CD14-positive monocyte (primary cell): ENCODE results near the gene CABCOCO1. TPM values are rescaled to one million over a fixed set of nuclear protein-coding genes. Genes with fewer than 3 reads are reported as not detected.

Experiments
- DNase-seq, 3 donors: peaks; one replicate each; pipeline ENCODE4 v3.0.0-alpha.2; 2011 to 2022
- H2AFZ ChIP-seq: 2 replicates; pipeline ENCODE4 v1.6.0; 2012; ENCODE audit warnings: mild to moderate bottlenecking, low read depth, low read length, inconsistent platforms; ENCODE audit not compliant: insufficient read depth, poor library complexity, severe bottlenecking
- H3K27ac ChIP-seq, 2 donors: 1 replicate in 1 of 2; 2 replicates in 1 of 2; pipeline ENCODE4 v1.5.1; 2012 to 2013; ENCODE audit warnings: low read length in 2 of 2, control low read depth in 1 of 2, inconsistent platforms in 1 of 2, low read depth in 1 of 2, mild to moderate bottlenecking in 1 of 2
- H3K27me3 ChIP-seq, 2 donors: one replicate each; pipeline versions ENCODE4 v1.6.0 to v1.6.1; 2011 to 2013; ENCODE audit warnings: low read length in 2 of 2; ENCODE audit not compliant: control insufficient read depth in 2 of 2, insufficient read depth in 2 of 2
- H3K36me3 ChIP-seq, 2 donors: replicated peaks in 1 of 2; 1 replicate in 1 of 2; 2 replicates in 1 of 2; pipeline versions ENCODE4 v1.5.1 to v1.6.1; 2012 to 2013; ENCODE audit warnings: low read length in 2 of 2, control low read depth in 1 of 2, inconsistent platforms in 1 of 2, mild to moderate bottlenecking in 1 of 2; ENCODE audit not compliant: insufficient read depth in 2 of 2, control insufficient read depth in 1 of 2
- H3K4me1 ChIP-seq, 2 donors: 1 replicate in 1 of 2; 2 replicates in 1 of 2; pipeline versions ENCODE4 v1.5.1 to v1.6.1; 2012 to 2013; ENCODE audit warnings: low read length in 2 of 2, control low read depth in 1 of 2, inconsistent platforms in 1 of 2, mild to moderate bottlenecking in 1 of 2, moderate library complexity in 1 of 2; ENCODE audit not compliant: insufficient read depth in 2 of 2, control insufficient read depth in 1 of 2
- H3K4me2 ChIP-seq: replicated peaks from 2 replicates; pipeline ENCODE3; 2012; ENCODE audit warnings: low read length, moderate library complexity, mild to moderate bottlenecking; ENCODE audit not compliant: poor library complexity, severe bottlenecking; ENCODE audit errors: extremely low read depth
- H3K4me3 ChIP-seq, 3 experiments: fragments of 200-600 bp in 1 of 3; sonication (generic) in 1 of 3; replicated peaks in 1 of 3; 1 replicate in 2 of 3; 2 replicates in 1 of 3; pipeline ENCODE4 v1.5.1; 2011 to 2013; ENCODE audit warnings: low read length in 3 of 3, mild to moderate bottlenecking in 3 of 3, control low read depth in 2 of 3, low read depth in 2 of 3, inconsistent platforms in 1 of 3, moderate library complexity in 1 of 3
- H3K79me2 ChIP-seq: 2 replicates; pipeline ENCODE4 v1.6.0; 2012; ENCODE audit warnings: mild to moderate bottlenecking, control low read depth, inconsistent platforms, low read length, moderate library complexity; ENCODE audit not compliant: insufficient read depth
- H3K9ac ChIP-seq: 2 replicates; pipeline ENCODE4 v1.6.0; 2017; ENCODE audit warnings: low read length, mild to moderate bottlenecking; ENCODE audit not compliant: insufficient read depth, poor library complexity, severe bottlenecking
- H3K9me3 ChIP-seq, 2 donors: replicated peaks in 1 of 2; 1 replicate in 1 of 2; 2 replicates in 1 of 2; pipeline versions ENCODE4 v1.5.1 to v1.6.1; 2012 to 2013; ENCODE audit warnings: low read length in 2 of 2, control low read depth in 1 of 2; ENCODE audit not compliant: control insufficient read depth in 1 of 2, insufficient read depth in 1 of 2
- H4K20me1 ChIP-seq: 2 replicates; pipeline ENCODE4 v1.6.0; 2012; ENCODE audit warnings: mild to moderate bottlenecking, low read length, control low read depth, moderate library complexity; ENCODE audit not compliant: insufficient read depth
- H3K27ac Mint-ChIP-seq, 7 donors: one replicate each; pipeline ENCODE4 v1.8.0; 2020; ENCODE audit warnings: mild to moderate bottlenecking in 7 of 7, mixed read lengths in 7 of 7, moderate library complexity in 6 of 7, inconsistent platforms in 2 of 7
- H3K27me3 Mint-ChIP-seq, 3 donors: one replicate each; pipeline ENCODE4 v1.8.0; 2021 to 2022; ENCODE audit warnings: low read depth in 3 of 3, mild to moderate bottlenecking in 3 of 3, mixed read lengths in 3 of 3, moderate library complexity in 3 of 3, inconsistent platforms in 1 of 3
- H3K36me3 Mint-ChIP-seq, 2 donors: one replicate each; pipeline ENCODE4 v1.8.0; 2020; ENCODE audit warnings: mixed read lengths in 2 of 2, inconsistent platforms in 1 of 2, mild to moderate bottlenecking in 1 of 2
- H3K4me1 Mint-ChIP-seq: one replicate; pipeline ENCODE4 v1.8.0; 2020; ENCODE audit warnings: mild to moderate bottlenecking, mixed read lengths
- H3K4me3 Mint-ChIP-seq, 2 donors: one replicate each; pipeline ENCODE4 v1.8.0; 2020; ENCODE audit warnings: mild to moderate bottlenecking in 2 of 2, mixed read lengths in 2 of 2, moderate library complexity in 1 of 2
- H3K9me3 Mint-ChIP-seq, 7 donors: one replicate each; pipeline ENCODE4 v1.8.0; 2020 to 2022; ENCODE audit warnings: mixed read lengths in 7 of 7, mild to moderate bottlenecking in 6 of 7, moderate library complexity in 6 of 7, inconsistent platforms in 2 of 7
- CTCF ChIP-seq: fragments of 200-600 bp; IDR thresholded peaks from one replicate; pipeline ENCODE4 v1.8.0; 2022; ENCODE audit warnings: antibody characterized with exemption, mild to moderate bottlenecking
- WGBS: methylation state at CpG from one replicate; pipeline ENCODE4 v1.1.5; 2013; ENCODE audit warnings: missing lambda C conversion rate; ENCODE audit not compliant: insufficient coverage; 5-methylcytosine and 5-hydroxymethylcytosine counted together
- intact Hi-C, 2 donors: fragments of 100-400 bp; cut with micrococcal nuclease; formaldehyde crosslinking; loops; one replicate each; pipeline versions ENCODE4 v1.15.0 to v1.15.1; 2023
- polyA plus RNA-seq, 3 donors: library from polyadenylated mRNA; depleted of rRNA in 1 of 3; unstranded in 2 of 3; stranded (reverse) in 1 of 3; fragments of 300-500 nt in 2 of 3; fragments of >200 nt in 1 of 3; fragmentation: Illumina TruSeq in 2 of 3; gene quantifications; 1 replicate in 2 of 3; 2 replicates in 1 of 3; pipeline ENCODE4 v1.2.3, GENCODE V29; 2012 to 2021

CABCOCO1 gene
- polyA plus RNA-seq, 3 donors = not detected

- Histone ChIP-seq H3K79me2 (no peaks in the 10 kb centered on the region), H3K36me3 (no peaks in the 10 kb centered on the region), H3K9me3 (no peaks in the 10 kb centered on the region), H3K27ac (no peak overlapping the region), H3K27me3 (no peaks in the 10 kb centered on the region), H3K9ac (no peak overlapping the region), H3K4me3 (no peak overlapping the region), H3K4me2 (no peak overlapping the region), H3K4me1 (no peaks in the 10 kb centered on the region), H2AFZ (no peak overlapping the region), H4K20me1 (no peaks in the 10 kb centered on the region)
- DNase-seq = no peak
- TF ChIP-seq CTCF = no peak
- Mint-ChIP-seq H3K27me3 (peaks cover 0 to 1% (median 0%) of the 10 kb centered on the region in 3 donors), H3K4me1 (no peaks in the 10 kb centered on the region), H3K27ac (no peak overlapping the region), H3K9me3 (peaks cover 0 to 2% (median 0%) of the 10 kb centered on the region in 7 donors), H3K36me3 (no peaks in the 10 kb centered on the region), H3K4me3 (no peak overlapping the region)
- intact Hi-C loops = no loop called here
- 100% methylated on average over 1 of the region's 1 CpG for WGBS
These were observed 68.9 kb downstream of the CABCOCO1 start for GRCh38 chr10:61731638-61732037.

- Mint-ChIP-seq H3K4me3 (no peak overlapping the region), H3K4me1 (no peaks in the 10 kb centered on the region), H3K36me3 (no peaks in the 10 kb centered on the region), H3K27ac (no peak overlapping the region), H3K9me3 (peaks cover 0 to 2% (median 0%) of the 10 kb centered on the region in 7 donors), H3K27me3 (peaks cover 0 to 1% (median 0%) of the 10 kb centered on the region in 3 donors)
- H3K4me2 ChIP-seq = no peak overlapping the region
- no peaks in the 10 kb centered on the region for H4K20me1 ChIP-seq
- no peak overlapping the region for H3K27ac ChIP-seq
- H2AFZ ChIP-seq = no peak overlapping the region
- TF ChIP-seq CTCF = no peak
- no peaks in the 10 kb centered on the region for H3K79me2 ChIP-seq
- no peaks in the 10 kb centered on the region for H3K9me3 ChIP-seq
- no peaks in the 10 kb centered on the region for H3K36me3 ChIP-seq
- WGBS = no CpG with 5 or more reads among the region's 4 CpGs
- no peak overlapping the region for H3K9ac ChIP-seq
- no peaks in the 10 kb centered on the region for H3K27me3 ChIP-seq
- H3K4me3 ChIP-seq = no peak overlapping the region
- no peaks in the 10 kb centered on the region for H3K4me1 ChIP-seq
- intact Hi-C loops = no loop called here
- no peak for DNase-seq
These were observed 70.0 kb downstream of the CABCOCO1 start for GRCh38 chr10:61732629-61733278.
